Adrenal gland (tissue), 5 donors: ENCODE measurements around the gene HENMT1.

ENCODE experiments used
- CTCF ChIP-seq, 6 experiments: fragments of 450-650 bp in 4 of 6; fragments of 200-600 bp in 2 of 6; sonication (generic) in 1 of 6; IDR thresholded peaks; 1 replicate in 5 of 6; 2 replicates in 1 of 6; pipeline versions ENCODE4 v1.5.1 to v1.8.0; 2016 to 2021; ENCODE audit warnings: antibody characterized with exemption in 6 of 6, mild to moderate bottlenecking in 2 of 6, moderate library complexity in 1 of 6
- POLR2A ChIP-seq, 2 donors: fragments of 450-650 bp; IDR thresholded peaks; one replicate each; pipeline ENCODE4 v1.6.1; 2017; ENCODE audit warnings: antibody characterized with exemption in 2 of 2, mild to moderate bottlenecking in 2 of 2, moderate library complexity in 1 of 2
- donor health status: DM: no; HTN: no; CAD: no.

DNA sequence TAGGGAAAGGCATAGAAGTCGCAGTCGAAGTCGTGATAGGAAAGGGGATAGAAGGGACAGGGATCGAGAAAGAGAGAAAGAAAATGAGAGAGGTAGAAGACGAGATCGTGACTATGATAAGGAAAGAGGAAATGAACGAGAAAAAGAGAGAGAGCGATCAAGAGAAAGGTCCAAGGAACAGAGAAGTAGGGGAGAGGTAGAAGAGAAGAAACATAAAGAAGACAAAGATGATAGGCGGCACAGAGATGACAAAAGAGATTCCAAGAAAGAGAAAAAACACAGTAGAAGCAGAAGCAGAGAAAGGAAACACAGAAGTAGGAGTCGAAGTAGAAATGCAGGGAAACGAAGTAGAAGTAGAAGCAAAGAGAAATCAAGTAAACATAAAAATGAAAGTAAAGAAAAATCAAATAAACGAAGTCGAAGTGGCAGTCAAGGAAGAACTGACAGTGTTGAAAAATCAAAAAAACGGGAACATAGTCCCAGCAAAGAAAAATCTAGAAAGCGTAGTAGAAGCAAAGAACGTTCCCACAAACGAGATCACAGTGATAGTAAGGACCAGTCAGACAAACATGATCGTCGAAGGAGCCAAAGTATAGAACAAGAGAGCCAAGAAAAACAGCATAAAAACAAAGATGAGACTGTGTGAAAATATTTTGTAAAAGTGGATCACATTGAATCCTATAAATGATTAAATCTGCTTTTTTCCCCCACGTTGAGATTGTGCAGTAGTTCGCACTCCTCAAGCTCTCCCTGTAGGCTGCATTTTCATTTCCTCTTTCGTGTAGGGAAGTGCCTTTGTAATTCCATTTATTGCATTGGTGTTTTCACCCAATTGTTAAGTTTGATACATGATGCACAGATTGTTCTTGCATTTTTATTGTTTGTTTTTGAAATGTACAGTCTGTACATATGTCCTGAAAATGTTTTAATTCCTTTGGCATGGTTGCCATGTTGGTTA lies 38.8 kb upstream of the HENMT1 start:
- TF ChIP-seq CTCF (IDR thresholded peaks at IDR 0.05) (no peak), POLR2A (IDR thresholded peaks at IDR 0.05) (no peak)
